ENCODE results near the gene PRDX4.
"Not testable (repeated sequence)": the region's sequence is repeated elsewhere in the genome, so short reads cannot be mapped to it uniquely, and the experiment has no call there.

PRDX4 gene

GRCh38 chrX:23676486-23676885, 9.2 kb downstream of the PRDX4 start:
- not testable (repeated sequence) for FAIRE-seq

- FAIRE-seq: no peak
These were observed 24.9 kb downstream of the PRDX4 start for GRCh38 chrX:23692166-23692565.

GRCh38 chrX:23694606-23695005, 27.3 kb downstream of the PRDX4 start:
- no peak for FAIRE-seq

- FAIRE-seq: no peak
These were observed 32.4 kb downstream of the PRDX4 start for GRCh38 chrX:23699636-23700194.

- no peak for FAIRE-seq
These were observed 37.4 kb downstream of the PRDX4 start for GRCh38 chrX:23704673-23705206.

GRCh38 chrX:23705235-23705634, 37.9 kb downstream of the PRDX4 start:
- FAIRE-seq: no peak

GRCh38 chrX:23720117-23720677, 52.9 kb downstream of the PRDX4 start:
- FAIRE-seq: no peak

- no peak for FAIRE-seq
These were observed 58.9 kb downstream of the PRDX4 start for GRCh38 chrX:23726191-23726590.

GRCh38 chrX:23727206-23727605, 59.9 kb downstream of the PRDX4 start:
- FAIRE-seq: no peak

GRCh38 chrX:23729214-23729613, 61.9 kb downstream of the PRDX4 start:
- no peak for FAIRE-seq

- no peak for FAIRE-seq
These were observed 64.7 kb downstream of the PRDX4 start for GRCh38 chrX:23731951-23732350.

- FAIRE-seq: no peak
These were observed 65.4 kb downstream of the PRDX4 start for GRCh38 chrX:23732704-23733103.

All from islet of Langerhans (tissue), 1 donor.